Right renal cortex interstitium (tissue), 3 donors: ENCODE results near the gene FBLN5. TPM values are rescaled to one million over a fixed set of nuclear protein-coding genes. Genes with fewer than 3 reads are reported as not detected.
"Not testable (repeated sequence)": the region's sequence is repeated elsewhere in the genome, so short reads cannot be mapped to it uniquely, and the experiment has no call there.

Source experiments
- DNase-seq, 3 donors: peaks; one replicate each; pipeline ENCODE4 v3.0.0-alpha.2; 2013; ENCODE audit warnings: low read depth in 3 of 3, low spot score in 2 of 3
- polyA plus RNA-seq, 3 donors: library from polyadenylated mRNA; unstranded; fragments of 120-200 nt; gene quantifications; one replicate each; pipeline ENCODE4 v1.2.1, GENCODE V29; 2013; ENCODE audit not compliant: insufficient read length in 3 of 3

Gene FBLN5
- polyA plus RNA-seq, 3 donors = 125 to 164 (median 151) TPM

DNA sequence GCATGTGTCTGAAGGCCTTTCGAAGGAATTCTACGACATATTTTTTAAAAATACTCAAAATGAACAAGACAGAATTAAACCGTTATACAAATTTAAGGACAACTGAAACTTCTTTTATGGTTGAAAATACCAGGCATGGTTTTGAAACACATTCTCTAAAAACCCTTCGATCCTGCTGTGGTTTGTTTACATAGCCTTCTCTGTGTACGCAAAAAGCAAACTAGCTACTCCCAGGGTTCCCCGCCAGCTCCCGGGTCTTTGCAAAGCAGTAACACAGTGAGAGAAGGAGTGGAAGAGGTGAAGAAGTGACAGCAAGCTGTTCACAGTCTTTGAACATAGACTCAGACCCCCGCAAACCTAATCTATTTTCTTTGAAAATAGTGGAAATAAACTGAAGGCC is 77.9 kb downstream of the FBLN5 start:
- DNase-seq = no peak

DNA sequence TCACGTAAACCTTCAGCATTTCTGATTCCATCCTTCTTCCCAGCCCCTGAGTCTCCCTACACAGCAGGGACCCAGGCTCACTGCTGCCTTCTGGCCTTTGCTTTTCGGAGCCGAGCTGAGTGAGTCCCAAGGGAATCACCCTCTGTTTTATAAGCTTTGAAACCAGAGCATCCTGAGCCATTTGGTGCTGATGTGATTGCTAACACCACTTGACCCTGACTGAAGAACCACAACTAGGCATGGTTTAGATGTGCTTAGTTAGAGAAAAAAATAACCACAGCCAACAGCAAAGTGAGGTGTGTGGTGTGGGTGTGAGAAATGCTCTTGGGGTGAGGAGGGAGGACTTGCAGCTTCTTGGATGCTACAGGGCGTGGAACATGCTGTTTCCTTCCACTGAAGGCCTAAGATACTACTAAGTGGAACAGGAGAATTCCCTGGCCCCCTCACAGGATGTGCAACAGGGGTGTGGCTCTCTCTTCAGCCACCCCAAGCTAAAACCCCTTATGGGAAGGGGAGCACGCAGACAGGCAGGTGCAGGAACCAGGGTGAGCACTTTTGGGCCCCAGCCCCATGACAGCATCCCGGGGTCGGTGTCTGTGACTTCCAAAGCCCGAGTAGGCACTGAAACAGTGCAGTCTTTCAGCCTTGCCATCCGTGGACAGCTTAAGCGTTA is 80.0 kb downstream of the FBLN5 start, which contains the start of gene TC2N:
TC2N (minus strand) TSS at position 221 of the 673 bp plus-strand sequence. CDS start 53,767 bp downstream, outside the sequence.
- no peak for DNase-seq

DNA sequence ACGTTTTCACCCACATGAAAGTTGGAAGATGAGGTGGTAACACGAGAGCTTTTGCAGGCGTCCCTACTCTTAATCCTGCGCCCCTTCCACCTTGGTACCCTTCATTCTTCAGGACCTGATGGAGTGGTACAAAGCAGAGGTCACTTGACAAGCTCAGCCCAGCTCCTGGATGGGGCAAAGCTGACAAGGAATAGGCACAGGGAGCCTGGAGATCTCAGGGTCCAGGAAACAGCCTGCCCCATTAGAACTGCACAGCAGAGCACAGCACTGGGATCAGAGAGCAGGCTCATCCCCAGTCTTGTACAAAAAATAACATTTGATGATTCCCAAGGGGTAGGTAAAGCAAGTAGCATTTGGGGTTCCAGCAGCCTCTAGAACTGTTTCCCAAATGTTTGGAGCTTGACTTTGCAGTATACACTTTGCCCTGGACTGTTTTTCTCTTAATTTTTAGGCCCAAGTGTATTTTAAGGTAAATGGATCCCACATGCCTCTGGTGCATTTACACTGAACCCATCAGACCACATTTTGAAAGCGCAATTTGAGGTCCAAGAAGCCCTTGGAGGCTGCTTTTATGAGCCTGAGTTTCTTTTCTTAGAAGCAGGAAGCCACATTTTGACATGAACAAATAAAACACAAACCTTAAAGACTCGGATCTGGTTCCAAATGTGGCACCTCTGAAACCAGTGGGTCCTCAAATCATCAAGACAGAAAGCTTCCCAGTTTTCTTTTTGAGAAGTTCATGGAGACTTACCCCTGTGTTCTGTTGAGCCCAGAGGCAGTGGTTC is 80.8 kb downstream of the FBLN5 start:
- DNase-seq = no peak

DNA sequence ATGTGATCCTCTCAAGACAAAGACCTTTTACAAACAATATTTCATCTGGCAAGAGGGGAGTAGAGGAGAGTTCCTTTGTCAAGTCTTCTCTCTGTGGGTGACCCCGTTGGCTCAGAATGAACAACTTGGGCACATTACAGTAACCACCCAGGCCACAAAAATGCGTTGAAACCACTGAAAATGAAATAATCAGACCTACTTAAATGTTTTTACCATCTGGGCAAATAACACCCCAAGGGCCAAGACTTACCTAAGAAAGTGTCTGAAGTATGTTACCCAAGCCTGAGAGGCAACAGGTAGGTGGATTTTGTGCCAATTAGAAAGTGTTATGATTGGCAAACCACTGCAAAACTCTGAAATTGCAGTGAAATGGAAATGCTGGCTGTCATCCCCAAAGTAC is 81.4 kb downstream of the FBLN5 start:
- DNase-seq = no peak

DNA sequence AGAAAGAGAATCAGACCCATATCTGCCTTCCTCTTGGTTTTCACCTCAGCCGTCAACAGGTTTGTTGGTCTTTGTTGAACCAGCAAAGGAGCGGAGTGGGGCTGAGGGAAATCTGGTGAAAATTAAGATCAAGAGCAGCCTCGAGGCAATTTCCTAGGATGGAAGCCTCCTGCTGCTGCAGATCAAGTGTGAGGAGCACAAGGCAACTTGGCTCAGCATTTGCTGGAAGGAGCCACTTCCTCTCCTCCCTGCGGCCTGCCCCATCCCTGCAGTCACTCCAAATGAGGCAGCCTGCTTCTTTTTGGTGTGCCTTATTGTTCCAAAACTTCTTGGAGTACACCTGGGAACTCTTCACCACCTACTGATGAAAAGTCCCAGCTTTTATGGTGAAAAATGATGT is 85.1 kb downstream of the FBLN5 start:
- no peak for DNase-seq

DNA sequence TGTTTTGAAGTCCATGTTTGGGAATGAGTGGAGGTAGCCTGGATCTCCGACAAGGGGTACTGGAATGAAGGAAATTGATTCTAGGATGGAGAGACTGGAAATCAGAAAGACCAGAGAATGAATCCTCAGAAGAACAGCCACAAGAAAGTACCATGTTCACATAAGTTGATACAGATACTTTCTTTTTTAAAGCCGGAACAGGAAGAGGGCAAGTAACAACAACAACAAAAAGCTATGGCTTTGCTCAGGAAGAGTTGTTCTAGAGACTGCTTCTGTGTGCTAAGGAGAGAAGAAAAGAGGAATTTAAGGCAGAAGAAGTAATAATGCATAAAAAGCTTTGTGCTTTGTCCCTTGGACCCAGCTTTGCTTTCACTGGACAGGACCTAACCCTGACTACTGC is 86.4 kb downstream of the FBLN5 start:
- DNase-seq = no peak

DNA sequence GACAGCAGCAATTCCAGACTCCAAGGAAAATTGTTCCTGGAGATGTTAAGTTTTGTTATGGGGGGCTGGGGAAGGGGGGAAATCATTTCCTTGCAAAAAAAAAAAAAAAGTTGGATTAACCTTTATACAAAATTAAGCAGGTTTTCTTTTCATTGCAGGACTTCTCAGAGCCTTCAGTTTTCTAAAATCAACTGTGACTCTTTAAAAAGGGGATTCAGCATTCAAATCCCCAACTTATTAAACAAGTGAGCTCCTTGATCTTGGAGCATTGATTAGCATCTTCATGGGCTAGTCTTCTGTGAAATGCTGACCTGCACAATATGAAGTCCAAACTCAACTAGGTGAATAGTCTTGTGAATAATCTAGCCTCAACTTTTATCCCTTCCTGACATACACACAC is 87.3 kb downstream of the FBLN5 start:
- DNase-seq = no peak

DNA sequence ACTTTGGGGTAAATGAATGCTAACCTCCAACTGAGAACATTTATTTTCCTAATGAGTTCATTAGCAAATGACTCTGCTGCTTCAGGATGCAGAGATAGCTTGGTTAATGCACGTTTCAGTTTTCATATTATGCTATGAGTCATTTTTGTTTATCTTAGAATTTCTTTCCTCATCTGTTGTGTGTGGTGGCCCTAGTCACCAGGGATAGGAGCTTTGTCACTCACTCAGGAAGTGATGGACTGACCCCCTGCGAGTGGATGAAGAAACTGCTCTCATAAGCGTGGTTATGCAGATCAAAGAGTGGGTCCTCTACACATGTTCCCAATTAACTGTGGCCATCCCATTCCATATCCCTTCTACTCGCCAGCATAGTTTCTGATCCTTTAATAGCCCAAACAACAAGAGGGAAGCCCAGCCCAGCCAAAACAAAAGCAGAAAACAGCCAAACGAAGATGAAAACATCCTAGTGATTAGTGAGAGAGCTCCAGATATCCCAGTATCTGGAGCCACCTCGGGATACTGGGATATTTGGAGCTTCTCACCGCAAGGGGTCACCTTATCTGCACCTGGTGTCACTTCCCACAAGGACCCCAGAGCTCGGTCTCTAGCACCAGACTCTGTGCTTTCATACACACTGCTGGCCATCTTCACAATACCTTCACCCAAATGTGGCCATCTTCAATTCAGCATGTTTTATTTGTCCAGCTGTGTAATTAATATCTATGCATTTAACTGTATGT is 88.8 kb downstream of the FBLN5 start:
- no peak for DNase-seq

DNA sequence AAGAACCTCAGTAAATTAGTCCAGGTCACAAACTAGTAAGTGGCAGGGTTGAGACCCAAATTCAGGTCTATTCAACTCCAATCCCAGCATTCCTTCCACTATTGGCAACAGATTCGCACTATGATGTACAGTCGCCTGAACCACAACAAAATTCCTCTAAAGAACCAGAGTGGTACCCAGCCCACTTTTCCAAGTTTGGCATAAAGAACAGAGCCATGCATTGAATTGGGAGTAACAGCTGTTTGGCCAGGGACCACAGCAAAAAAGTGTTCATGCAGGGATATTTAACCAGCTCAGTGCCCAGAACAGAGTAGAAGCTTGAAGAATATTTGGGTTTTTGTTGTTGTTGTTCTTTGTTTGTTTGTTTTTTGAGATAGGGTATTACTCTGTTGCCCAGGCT is 89.9 kb downstream of the FBLN5 start:
- no peak for DNase-seq

DNA sequence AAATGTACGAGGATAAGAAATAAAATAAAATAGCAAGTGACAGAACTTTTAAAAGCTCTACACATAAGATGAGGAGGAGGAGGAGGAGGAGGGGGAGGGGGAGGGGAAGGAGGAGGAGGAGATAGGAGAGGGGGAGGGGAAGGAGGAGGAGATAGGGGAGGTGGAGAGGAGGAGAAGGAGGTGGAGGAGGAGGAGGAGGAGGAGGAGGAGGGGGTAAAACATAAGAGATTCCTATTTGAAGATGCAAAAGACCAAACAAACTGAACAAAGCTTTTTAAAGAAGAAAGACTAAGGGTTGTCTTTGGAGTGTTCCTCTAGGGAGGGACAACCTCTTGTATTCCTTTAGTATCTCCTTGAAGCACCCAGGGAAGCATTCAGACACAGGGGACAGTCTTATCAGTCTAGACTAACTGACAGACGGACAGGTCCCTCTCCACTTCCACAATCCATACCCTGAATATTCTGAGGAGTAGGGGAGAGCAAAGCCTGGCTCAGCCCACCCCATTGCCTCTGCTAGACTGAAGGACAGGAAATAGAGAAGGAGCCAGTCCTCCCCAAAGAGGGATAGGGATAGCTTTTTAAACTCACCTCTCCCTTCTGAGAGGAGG is 93.1 kb downstream of the FBLN5 start:
- no peak for DNase-seq

DNA sequence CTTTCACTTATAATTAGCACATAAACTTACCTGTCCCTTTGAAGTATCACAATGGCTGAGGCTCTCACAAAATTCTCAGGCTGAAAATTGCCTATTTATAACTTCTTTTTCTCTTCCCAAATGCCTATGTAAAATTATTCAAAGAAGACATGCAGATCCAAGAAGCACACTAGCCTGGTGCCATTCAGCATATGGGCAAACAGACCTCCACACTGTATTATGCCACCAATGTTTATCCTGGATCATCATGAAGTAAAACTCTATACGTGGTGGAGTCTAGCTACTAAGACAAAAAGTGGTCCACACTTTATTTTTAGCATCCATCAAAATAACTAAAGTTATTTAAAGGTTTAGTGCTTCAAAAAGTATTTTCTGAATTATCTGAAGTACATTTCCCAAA is 95.9 kb downstream of the FBLN5 start:
- no peak for DNase-seq

DNA sequence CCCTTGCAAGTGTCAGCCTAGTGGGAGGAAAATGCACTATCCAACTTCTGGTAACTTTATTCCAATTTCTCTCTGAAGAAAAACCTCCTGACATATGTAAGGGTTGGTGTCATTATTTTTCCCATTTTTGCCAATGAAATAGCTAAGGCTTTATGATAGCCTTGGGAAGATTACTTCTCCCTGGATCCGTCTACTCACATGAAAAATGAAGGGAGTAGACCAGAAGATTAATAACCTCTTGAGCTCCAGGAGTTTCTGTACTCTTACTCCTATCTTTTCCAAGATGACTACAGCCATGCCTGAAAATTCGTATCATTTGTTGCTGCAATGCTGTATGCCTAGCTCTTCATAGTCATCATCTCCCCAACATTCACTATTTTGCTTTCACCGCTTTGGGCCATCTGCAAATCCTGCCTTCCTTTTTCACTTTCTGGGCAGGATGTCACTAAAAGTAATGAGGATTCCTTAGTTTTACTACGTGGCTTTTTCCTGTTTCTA is 98.9 kb downstream of the FBLN5 start:
- DNase-seq = no peak

DNA sequence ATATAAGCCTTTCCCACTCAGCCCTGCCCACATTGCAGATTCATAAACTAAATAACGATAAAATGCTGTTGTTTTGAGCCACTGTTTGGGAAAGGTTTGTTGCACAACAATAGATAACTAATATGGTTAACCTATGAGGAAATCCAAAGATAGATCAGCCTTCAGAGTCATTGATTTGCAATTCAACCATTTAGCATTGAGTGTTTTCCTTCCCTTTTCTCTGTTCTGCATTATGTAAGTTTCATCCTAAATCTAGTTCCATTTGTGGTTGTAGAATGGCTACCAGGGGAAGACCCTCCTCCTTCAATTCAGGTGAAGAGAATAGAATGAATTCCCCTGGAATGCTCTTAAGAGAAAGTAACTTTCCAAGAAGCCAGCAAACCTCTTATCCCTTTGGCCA is 99.8 kb downstream of the FBLN5 start:
- DNase-seq = no peak

DNA sequence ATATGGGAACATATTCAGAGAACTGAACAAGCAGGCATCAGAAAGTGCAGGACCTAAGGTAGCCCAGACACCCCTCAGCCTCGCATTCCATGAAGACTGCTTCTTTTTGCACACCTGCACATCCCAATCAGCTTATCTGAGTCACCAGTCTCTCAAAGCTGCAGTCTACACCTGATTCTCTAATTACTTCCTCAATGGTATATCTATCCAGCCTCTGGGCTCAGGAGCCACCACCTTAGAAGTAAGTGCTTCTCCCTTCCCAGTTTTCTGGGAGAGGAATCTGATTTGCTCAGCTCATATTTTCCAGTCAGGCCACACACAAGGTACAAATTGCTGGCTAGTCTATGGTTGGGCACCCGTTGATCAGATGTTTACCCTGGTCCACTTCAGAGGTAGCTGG is 101.8 kb downstream of the FBLN5 start:
- DNase-seq = no peak

DNA sequence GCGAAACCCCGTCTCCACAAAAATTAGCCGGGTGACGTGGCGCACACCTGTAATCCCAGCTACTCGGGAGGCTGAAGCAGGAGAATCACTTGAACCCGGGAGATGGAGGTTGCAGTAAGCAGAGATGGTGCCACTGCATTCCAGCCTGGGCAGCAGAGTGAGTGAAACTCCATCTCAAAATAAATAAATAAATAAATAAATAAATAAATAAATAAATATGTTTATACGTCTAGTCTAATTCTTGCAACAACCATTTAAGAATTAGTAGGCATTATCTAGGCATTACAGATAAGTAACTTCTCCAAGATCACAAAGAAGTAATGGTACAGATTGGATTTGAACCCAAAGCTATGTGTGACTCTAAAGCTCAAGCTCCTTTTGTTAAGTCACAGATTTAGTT is 102.4 kb downstream of the FBLN5 start:
- DNase-seq = not testable (repeated sequence)

DNA sequence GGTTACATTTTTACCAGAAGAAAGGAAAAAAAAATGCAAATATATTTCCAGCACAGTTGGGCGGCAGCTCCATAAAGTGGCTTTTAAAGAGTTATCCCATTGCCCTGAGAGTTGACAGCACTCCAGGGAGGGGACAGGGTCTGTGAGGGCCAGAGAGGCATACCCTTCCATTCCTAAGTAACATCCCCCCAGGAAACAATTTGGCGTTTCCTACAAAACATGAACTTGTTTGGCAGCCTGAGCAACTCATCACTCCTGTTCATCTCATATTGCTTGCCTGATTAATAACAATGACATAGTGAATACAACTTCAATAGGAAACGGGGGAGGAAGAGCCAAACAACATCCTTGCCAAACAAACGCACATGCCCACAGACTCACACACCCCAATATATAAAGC is 103.5 kb downstream of the FBLN5 start:
- DNase-seq = no peak

DNA sequence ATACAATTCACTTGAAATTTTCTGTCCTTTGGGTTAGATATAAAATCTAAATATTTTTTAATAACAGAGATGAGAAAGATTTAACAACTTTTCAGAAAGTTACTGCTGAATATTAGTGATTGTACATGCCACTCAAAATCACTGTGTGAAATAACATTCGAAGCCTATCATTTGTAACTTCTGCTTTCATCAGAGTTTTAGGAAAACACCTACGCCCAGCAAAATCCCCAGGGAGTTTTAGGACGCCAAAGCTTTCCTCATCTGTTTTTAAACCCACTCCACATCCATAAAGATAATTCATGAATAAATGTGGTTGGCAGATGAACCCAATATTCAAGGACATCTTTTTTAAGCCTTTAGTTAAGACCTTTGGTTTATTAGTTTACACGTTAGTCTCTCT is 104.1 kb downstream of the FBLN5 start:
- DNase-seq = no peak

DNA sequence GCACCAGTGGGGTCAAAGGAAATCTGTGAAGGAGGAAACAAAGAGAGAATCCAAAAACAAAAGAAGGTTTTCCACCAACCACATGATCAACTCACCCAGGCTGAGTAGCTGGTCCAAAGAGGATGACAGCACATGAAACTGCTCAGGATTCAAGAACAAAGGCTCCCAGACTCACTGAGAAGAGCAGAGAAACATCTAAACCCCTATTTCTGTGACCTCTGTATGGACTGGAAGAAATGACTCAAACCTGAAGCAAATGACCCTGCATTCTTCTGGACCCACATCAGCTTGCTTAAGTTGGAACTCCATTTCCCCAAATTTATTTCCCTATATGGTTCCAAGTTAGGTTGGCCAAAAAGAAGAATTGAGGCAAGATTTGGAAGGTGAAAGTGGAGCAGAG is 106.4 kb downstream of the FBLN5 start:
- DNase-seq = no peak

DNA sequence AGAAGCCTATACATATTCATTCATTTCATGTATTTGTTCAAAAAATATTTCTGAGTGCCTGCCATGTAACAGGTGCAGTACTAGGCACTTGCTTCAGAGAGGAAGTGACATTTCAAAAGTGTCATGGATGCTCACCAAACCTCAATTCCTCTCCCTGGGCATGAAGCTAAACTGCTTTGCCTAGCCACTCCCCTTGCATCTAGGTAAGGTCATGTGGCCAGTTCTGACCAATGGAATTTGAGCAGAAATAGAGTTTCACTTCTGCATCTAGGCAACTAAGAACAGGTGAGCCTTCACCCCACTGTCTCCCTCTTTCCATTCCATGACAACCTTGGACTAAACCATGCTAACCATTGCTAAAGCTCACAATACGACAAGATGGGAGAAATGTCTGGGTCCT is 107.7 kb downstream of the FBLN5 start:
- DNase-seq = no peak

DNA sequence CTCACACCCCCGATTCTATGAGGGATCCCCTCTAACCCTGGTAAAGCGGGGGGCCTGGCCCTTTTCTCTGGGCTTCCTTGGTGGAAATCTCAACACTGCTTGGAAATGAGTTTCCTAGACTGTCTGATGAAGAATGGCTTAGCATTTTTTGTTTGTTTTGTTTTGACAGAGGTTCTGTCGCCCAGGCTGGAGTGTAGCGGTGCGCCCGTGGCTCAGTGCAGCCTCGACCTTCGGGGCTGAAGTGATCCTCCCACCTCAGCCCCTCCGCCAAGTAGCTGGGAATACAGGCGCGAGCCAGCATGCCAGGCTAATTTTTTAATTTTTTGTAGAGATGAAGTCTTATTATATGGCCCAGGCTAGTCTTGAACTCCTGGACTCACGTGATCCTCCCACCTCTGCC is 110.4 kb downstream of the FBLN5 start:
- no peak for DNase-seq
